CD4-positive, alpha-beta T cell treated with Interleukin-17A for 1 hour (primary cell): ENCODE data around the gene MT1H.
"Not testable (repeated sequence)": the region's sequence is repeated elsewhere in the genome, so short reads cannot be mapped to it uniquely, and the experiment has no call there.

Source experiments
- DNase-seq: peaks from one replicate; pipeline ENCODE4 v3.0.0-alpha.2; 2020

The MT1H gene

GRCh38 chr16:56684926-56685590 lies 15.4 kb downstream of the MT1H start:
- no peak for DNase-seq

GRCh38 chr16:56686758-56687157 lies 17.1 kb downstream of the MT1H start:
- DNase-seq: no peak

GRCh38 chr16:56688762-56689161 lies 19.1 kb downstream of the MT1H start:
- DNase-seq: no peak

- DNase-seq: no peak
Measured at GRCh38 chr16:56689171-56689570, 19.6 kb downstream of the MT1H start.

- DNase-seq: no peak
Measured at GRCh38 chr16:56690420-56691122, 21.0 kb downstream of the MT1H start.

GRCh38 chr16:56691885-56692284 lies 22.3 kb downstream of the MT1H start:
- no peak for DNase-seq

DNA sequence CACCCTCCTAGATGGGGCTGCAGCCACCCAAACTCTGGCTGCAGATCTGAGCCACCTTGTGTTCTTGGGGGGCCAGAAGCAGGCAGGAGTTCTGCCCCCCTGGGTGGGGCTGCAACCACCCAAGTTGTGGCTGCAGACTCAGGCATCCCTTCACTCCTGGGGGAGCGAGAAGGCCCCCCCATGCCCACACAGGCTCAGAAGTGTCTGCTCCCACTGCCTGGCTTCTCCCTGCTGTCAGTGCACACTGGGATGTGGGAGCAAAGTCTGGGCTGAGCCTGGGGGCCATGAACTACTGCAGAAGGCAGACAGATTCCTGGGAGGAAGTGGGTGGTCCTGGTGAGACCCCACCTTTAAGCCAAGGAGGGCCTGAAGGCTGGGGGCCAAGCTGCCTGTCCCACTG lies 25.6 kb downstream of the MT1H start:
- DNase-seq: no peak

DNA sequence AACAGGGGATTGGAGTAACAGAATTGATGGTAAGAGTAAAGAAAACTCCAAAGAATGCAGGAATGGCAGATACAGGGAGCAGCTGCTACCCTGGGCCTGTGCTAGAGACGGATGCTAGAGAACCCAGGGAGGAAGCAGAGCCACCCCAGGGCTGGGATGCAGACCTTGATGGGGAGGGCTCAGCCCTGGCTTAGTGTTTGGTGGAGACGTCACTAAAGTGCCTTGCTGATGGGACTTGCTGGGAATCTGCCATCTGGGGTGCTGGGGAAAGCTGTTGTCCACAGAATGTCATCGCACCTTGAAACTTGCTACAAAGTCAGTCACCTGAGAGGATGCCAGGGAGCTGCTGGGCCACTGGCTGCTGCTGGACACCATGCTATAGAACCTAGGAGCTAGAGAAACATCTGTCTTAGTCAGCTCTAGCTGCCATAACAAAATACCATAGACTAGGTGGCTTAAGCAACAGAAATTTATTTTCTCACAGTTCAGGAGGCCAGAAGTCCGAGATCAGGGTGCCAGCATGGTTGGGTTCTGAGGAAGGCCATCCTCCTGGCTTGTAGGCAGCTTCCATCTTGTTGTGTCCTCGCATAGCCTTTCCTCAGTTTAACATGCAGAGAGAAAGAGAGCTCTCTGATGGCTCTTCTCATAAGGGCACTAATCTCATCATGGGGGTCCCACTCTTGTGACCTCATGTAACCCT lies 28.0 kb downstream of the MT1H start:
- no peak for DNase-seq

DNA sequence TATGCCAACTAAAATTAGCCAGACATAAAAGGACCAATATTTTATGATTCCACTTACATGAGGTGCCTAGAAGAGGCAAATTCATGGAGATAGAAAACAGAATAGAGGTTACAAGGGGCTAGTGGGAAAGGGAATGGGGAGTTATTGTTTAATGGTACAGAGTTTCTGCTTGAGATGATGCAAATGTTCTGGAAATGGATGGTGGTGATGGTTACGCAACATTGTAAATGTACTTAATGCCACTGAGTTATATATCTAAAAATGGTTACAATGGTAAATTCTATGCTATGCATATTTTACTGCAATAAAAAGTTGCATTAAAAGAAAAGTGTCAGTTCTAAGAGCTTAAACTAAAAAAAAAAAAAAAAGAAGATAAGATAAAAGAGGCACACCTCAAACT lies 30.6 kb downstream of the MT1H start:
- no peak for DNase-seq

GRCh38 chr16:56700631-56701030 lies 31.0 kb downstream of the MT1H start:
- DNase-seq: no peak

- DNase-seq: no peak
Measured at GRCh38 chr16:56701534-56701933, 31.9 kb downstream of the MT1H start.

DNA sequence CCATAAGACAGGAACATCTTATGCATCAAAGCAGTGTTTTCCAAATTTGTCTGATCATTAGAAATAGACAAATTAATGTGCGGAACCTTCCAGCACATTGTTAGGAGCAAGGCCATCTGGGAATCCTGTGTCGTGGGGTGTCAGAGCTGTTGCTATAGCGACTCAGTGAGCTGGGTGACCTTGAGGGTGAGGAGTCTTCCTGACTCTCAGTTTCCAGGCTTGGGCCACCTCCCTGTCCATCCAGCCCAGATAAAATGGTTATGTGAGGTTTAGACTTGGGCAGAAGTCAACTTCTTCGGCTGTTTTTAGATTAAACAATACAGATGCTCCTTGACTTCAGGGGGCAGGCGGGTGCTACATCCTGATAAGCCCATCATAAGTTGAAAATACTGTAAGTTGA lies 33.2 kb downstream of the MT1H start:
- no peak for DNase-seq

DNA sequence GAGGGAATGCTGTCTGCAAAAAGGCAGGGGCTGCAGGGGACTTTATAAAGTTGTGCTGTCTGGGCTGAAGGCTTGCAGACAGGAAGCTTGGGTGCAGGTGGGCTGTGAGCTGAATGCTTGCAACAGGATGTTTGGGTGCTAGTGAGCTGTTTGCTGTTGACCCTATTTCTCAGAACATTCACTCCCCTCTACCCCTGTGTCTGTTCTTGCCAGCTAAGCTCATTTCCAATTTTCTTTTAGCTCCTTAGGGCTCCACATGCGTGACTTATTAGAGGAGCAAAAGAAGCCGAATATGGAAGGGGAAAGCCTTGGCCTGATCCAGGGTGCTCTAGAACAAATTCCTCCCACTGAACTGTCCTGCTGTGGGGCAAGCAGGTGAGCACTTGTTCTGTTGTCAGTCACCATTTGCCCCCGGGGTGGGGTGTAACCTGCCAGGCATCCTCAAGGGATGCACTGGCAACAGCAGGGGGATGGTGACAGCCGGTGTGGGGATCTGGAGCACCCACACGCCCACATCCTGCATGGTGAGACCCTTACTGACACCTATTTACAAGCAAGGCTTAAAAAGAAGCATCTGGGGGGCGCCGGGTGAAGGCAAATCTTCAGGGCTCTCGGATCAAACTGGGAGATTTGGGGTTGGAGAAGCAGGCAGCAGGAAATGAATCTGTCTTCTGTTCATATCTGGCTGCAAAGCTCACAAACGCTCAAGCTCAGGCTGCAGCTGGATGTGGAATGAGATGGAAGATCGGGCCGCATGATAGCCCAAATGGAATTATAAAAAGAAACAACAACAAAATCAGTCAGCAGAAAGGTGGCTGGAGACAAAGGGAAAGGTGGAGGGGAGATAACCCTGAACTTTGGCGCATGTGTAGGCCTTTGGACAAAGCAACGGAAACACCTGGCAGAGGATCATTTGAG lies 39.2 kb downstream of the MT1H start:
- peak; percentile 35 for DNase-seq

GRCh38 chr16:56709443-56710040 lies 39.9 kb downstream of the MT1H start:
- DNase-seq: no peak

DNA sequence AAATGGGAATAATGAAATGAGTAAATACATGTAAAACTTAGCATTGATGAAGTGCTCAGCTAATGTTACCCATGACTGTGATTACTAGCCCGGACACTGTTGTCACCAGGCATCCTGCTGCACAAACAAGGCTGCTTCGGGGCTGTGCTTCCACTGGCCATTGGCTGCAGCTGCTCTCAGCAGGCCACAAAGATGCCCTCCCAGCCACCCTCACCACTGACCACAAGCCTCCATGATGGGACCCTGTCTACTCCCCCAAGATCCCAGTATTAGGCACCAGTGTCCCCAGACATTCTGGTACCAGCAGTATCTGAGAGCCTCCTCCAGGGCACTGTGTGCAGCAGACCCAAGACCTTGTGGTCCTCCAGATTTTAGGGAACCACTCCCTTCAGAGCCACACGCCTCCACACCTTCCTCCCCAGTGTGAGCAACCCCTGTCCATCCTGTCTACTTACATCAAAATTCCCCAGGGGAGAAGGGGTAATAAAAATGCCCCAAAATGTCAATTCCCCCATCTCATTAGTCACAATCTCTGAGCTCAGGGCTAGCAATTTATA lies 40.6 kb downstream of the MT1H start:
- DNase-seq: no peak

DNA sequence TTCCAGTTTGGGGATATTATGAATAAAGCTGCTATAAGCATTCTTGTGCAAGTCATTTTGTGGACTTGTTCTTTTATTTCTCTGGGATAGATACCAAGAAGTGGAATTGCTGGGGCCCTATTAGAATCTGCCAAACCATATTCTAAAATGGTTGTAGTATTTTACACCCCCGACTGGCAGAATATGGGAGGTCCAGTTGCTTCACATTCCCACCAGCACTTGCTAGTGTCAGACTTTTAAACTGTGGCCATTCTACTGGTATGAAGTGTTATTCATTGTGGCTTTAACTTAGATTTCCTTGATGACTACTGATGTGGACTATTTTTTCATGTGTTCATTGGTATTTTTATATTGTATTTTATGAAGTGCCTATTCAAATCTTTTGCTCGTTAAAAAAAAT lies 42.2 kb downstream of the MT1H start:
- DNase-seq: no peak

DNA sequence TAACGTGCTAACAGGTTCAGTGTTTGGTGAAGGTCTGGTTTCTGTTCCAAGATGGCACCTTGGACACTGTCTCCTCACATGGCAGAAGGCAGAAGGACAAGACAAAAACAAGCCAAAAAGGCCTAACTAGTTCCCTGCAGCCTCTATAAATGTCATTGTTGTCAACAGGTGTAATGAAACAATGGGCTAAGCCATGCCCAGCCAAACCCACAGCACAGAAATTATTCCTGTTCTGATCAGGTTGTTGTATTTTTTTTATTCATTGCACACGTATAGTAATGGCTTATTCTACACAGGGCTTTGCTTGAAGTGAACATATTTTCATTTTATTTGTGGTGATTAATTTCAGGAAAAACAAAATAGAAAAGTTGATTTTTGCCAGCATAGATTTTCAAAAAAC lies 44.2 kb downstream of the MT1H start:
- no peak for DNase-seq

DNA sequence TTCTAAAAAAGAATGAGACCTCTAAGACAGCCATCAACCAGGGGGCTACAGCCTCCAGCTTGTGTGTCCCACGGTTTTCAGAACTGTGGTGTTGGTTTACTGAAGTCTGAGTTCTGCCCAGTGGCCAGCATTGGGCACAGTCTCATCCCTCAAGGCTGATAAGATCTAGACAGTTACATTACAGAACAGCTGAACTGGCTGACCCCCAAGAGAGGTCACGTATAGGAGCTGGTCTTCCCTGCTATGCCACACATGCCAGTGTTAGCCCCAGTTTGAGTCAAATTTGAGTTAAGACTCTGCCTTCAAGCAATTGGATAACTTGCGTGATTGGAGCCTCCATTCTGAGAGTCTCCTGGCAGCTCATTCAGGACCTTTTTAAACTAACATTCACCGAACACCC lies 45.5 kb downstream of the MT1H start:
- DNase-seq: no peak

DNA sequence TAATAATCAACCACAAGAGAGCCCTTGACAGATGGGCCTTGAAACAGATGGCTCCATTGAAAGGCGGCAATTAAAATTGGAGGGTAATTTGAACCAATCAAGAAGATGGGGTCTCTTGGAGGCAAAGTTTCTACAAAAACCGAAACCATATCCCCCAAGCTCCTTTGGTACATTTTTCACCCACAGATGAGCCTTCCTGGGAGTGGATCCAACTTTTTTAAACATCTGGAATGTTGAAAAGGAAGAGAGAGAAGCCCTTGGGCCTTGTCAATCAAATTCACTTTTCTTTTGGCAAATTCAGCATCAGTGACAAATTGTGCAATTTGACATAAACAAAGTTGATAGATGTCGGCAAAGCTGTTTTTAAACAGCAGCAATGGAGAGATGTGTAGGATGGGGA lies 47.1 kb downstream of the MT1H start:
- no peak for DNase-seq

DNA sequence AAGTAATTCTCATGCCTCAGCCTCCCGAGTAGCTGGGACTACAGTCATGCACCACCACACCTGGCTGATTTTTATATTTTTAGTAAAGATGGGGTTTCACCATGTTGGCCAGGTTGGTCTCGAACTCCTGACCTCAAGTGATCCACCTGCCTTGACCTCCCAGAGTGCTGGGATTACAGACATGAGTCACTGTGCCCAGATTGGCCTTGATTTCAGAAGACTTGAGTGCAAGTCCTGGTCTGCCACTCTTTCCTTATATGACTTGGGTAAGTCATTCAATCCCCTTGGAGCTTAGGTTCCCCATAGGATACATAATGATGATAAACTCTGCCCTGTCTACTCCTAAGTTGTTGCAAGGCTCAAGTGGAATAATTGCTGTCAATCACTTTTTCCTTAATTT lies 47.9 kb downstream of the MT1H start:
- DNase-seq: not testable (repeated sequence)
